Stimulated activated CD8-positive, alpha-beta memory T cell treated with anti-CD3 and anti-CD28 coated beads, Interleukin-12 subunit alpha, Interleukin-12 subunit beta, amount 100 ng/mL, for 1 hour (primary cell): ENCODE measurements around the gene GTF2F2.
A peak's percentile ranks its signal among the peaks of the same experiment; 100 is the strongest.
"Not testable (repeated sequence)": the region's sequence is repeated elsewhere in the genome, so short reads cannot be mapped to it uniquely, and the experiment has no call there.

Experiments used
- DNase-seq: peaks from one replicate; pipeline ENCODE4 v3.0.0-alpha.2; 2020; ENCODE audit warnings: low read depth

Gene GTF2F2

DNA sequence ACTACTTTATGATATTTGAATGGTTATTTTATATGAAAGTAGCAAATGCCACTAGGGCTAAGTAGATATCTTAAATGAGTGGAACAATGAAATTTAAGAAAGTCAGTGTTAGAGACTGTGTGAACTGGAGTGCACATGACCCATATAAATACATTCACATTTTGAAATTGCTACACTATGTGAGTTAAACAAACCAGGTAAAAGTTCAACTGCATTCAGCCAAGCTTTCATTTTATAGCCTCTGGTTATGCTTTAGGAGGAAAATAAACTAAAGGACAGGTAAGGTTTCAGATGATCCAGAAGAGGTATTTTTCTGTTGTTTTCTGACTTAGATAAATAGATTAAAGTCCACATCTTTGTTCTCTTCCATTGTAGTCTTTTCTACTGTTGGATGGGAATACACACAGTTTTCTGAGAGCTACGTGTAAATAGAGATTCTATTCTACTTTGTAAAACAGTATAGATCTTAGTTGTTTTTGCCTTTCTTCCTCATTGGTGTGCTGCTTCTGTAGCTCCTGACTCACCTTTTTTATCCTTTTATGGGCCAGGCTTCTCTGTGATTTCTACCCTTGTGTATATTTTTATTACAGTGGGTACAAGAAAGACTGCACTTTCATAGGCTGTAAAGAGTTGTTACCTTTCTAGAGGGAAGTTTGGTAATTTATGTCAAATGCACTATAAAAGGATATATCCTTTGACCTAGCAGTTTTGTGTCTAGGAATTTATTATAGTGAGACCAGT, 135.1 kb downstream of the GTF2F2 start:
- no peak for DNase-seq

DNA sequence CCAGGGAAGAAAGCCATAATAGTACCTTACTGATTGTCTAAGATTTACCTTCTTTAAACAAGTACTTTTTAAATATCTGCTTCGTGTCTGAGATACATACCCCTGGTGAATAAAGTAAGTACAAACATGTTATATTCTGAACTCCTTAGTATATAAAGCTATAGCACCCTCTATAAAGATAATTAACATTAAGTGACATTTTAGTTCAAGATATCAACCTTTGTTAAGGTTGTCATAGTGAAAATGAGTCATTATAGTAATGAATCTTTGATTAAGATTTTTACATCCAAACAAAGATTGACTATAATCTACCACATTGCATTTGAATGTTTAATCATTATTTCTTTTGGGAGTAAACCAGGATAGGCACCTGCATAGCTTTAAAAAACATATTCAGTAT, 135.9 kb downstream of the GTF2F2 start:
- no peak for DNase-seq

DNA sequence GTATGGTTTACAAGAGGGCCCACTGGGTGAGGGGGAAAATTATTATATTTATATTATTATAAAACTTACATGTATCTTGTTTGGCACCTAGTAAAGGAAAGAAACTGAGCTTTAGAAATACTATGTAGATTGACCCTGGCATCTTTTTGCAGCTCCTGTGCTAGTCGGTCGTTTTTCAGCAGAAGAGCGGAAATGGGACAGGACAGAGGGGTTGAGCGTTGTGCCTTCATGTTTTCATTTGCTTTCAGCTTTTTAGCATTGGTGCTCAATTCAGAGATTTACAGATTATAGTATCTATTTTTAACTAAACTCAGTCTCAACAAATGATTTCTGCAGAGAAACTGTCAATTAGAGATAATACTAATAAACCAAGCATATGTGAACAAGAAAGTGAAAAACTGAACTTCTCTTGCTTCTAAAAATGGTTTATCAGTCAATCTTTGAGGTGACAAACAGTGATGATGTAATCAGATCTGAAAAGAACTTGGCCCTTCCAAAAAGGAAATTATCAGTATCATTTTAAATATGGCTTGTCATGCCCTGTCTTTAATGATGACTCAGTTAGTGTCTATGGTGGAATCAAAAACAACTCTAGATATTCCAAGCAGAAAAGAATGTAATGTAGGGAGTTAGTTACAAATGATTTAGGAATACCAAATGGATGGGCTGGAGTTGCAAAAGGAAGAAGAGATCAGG, 137.5 kb downstream of the GTF2F2 start:
- no peak for DNase-seq

DNA sequence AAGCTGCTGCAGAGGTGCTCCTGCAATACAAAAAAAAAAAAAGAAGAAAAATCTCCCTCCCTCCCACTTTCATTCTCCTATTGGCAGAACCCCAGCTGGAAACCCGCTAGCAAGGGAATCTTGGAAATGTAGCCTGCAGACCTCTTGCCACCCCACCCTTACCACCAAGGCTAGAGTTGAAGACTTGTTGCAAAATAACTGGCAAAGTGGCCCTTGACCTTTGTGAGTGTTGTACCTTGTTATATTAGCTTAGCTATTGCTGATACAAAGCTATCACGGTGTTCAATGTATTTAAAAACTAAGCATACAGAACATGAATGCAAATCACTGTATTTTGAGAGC, 138.0 kb downstream of the GTF2F2 start:
- DNase-seq: no peak

DNA sequence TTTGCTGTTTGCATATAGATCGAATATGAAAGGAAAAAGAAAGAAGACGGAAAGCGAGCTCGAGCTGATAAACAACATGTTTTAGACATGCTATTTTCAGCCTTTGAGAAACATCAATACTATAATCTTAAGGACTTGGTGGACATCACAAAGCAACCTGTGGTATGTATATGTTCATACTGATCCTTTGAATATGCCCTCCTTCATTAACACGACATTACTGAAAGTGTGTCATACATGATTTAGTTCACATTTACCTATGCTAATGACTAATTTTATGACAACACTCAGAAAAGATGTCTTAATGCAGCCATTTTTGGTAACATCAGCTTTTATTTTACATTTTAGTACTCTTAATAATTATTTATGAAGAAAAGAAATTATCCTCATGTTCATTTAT, 146.9 kb downstream of the GTF2F2 start:
- no peak for DNase-seq

DNA sequence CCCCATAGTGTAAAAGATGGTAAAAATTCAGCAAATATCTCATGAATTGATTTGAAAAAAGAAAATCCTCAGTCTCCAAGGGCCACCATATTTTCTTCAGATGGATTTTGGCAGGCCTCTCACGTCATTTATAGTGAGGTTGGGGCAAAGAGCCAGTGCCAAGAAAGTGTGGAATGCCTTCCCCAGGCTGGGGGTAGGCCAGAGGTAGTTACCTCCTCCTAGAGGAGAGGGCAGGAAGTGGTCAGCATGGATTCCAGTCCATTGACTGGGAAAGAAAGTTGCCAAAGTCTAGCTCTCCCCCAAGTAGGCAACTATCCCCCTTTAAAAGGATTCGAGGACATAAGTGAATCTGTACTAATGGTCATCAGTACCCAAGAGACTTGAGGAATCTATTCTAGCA, 148.9 kb downstream of the GTF2F2 start:
- DNase-seq: no peak

DNA sequence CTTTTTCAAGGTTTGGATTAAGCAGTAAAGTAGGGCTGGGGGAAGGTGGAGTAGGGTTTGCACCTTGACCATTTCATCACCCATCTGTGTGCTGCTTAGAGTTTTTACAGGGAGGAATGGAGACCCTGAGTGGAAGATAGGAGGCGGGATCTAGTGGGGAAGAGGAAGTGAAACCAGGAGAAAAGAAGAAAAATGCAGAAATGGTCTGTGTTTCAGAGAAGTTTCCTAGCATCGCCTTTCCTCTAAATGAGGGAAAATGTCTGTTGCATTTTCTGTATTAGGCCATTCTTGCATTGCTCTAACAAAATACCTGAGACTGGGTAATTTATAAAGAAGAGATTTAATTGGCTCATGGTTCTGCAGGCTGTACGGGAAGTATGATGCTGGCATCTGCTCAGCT, 156.6 kb downstream of the GTF2F2 start:
- DNase-seq: no peak

DNA sequence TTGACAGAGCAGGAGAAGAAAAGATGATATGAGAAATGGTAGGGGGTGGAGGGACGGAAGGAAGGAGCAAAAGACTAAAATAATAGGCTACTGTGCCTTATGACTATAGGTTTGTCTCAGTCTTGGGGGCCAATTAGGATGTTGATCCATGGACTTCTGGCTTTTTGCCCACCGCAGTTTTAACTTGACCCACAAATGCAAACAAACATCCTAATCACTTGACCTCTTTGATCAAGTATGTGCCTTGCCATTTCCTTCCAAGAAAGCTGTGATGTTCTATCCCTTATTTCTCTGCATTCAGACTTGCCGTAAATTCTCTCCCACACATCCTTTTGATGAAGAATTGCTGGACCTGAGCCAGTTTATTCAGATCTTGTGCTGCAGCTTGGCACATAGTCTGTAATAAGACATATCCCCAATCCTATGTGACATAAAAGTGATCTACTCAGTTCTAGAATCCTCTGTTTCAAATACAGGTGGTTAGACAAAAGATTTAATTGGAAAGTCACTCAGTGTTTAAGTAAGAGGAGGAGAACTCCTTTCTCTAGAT, 157.9 kb downstream of the GTF2F2 start:
- no peak for DNase-seq

DNA sequence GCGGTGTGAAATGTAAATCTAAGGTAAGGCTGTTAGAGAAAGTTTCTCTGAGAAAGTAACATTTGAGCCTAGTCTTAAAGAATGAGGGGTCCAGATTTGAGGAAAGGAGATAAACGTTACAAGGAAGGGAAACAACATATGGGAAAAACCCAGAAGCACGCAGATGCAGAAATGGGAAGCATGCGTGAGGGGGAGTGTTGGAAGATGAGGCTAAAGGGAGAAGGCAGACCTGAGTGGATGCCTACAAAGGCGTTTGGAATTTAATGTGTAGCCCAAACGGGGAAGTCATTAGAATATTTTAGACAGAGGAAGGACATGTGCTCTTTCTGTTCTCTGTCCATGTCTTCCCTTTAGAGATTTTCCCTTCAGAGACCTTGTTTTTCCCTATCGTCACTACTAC, 159.7 kb downstream of the GTF2F2 start:
- no peak for DNase-seq

DNA sequence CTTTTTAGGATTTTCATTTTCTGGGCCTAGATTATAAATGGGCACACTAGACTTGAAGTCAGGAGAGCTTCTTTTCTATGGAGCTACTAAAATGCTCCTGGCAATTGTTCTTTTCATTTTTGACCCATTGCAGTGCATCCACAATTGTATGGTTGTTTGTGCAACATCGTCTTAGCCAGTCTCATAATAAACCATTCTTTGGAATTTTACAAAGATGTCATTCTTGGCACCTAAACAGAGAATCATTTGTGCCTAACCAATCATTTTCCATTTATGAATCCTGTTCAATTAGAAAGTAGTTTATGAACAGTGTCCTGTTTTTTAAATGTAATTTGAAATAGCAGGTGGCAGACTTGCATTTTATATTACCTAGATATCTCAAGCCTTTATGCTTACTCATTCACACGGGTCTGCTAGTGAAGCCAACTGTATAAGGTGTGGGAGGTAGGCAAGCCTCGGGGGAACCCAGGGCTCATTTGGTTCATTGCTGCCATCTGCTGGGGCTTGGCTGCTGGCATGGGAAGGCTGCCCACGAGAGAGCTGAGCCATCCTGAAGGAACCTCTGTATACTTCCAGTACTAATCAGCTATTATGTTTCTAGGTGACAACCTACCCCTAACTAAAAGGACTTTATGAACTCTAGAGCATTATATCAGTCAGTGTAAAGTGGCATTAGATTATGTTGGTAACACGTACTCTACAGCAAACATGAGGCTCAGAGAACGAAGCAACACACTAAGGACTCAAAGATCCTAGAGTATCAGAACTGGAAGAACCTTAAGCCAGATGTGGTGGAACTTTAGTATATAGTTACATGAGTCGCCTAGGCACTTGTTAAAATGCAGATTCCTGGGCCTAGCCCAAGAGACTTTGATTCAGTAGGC, 160.7 kb downstream of the GTF2F2 start:
- DNase-seq: peak; percentile 4

DNA sequence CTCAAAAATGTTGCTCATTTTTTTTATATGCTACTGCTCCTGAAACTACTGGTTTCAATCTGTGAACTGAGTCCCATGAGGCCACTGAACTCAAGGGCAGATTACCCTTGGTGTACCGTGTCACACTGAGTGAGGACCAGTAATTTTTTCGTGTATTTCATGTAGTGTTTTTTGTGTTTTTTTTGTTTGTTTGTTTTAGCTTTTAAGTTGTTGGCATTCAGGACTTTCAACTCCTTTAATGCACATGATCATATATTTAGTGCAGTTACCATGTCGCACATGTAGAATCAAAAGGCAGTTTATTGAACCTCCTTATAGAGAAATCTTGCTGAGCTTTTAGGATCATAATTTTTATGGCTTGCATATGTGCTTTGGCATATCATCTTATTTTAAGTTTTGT, 162.7 kb downstream of the GTF2F2 start:
- DNase-seq: no peak

DNA sequence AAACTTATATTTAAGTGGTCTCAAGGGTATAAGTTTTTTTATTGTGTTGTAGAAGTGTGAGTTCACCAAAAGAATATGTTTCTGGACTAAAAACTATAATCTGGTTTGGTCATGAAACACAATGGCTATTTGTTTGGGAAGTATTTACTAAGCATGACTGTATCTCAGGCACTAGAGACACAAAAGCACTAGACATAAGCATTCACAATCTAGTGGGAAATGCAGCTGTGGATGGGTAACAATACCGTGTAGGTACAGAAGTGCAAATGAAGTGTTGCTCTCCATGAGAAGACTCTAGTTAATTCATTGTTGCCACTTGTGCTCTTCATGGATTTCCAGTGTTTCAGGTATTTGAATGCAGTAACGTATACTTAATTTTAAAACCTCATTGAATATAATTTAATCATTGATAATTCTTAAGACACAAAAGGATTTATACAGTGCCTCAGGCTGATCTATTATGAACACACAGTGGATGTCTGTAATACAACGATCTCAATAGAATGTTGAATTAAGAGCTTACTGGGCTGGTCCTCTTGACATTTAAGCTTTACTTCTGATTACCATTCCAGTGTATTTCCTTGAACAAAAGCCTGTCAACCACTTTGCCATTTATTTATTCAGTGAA, 169.7 kb downstream of the GTF2F2 start:
- no peak for DNase-seq

DNA sequence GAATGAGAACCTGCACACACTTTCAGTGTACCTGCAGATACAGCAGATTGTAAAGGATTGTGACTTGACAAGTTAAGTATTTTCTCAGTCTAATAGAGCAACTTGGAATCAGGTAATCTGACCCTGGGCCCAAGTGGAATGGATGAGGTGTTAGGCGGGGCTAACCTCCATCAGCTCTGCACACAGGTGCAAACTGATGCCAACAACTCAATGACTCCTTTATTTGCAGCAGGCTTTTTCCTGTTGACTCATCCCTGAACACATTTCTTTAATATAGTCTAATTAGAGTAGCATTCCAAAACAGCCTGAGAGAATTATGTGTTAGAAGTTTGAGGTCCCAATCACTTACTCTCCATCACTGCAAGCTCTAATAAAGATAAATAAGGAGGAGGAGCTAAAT, 171.9 kb downstream of the GTF2F2 start:
- DNase-seq: no peak

DNA sequence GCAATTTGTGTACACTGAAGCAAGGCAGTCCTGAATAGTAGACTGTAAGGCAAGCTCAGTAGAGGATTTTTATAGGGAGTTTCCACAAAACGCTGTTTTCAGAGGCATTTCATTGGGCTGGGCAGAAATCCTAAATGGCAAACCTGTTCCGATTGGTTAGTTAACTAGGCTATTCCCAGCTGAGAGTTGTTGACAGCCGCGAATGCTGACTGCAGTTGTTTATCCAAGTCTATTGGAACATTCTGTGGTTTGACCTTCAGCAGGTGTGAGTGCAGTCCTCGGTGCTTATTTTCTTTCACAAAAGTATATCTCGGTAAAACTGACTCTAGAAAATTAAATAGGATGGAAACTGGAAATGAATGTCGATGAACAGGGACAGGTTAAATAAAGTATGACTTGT, 175.2 kb downstream of the GTF2F2 start:
- no peak for DNase-seq

DNA sequence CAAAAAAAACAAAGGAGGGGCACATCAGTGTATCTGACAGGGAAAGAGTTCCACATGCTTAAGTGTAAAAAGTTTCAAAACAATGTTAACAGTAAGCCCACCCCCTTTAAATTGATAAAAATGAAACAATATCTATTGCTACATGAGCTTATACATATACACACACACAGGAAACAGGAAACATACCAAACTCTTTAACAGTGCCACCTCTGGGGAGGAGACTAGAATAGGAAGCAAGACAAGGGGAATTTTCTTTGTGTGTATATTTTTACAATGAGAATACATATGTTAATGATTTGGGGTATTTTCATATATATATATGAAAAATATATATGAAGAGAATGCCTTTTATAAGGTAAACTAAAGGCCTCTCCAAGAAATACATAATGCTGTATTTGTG, 175.9 kb downstream of the GTF2F2 start:
- DNase-seq: no peak

DNA sequence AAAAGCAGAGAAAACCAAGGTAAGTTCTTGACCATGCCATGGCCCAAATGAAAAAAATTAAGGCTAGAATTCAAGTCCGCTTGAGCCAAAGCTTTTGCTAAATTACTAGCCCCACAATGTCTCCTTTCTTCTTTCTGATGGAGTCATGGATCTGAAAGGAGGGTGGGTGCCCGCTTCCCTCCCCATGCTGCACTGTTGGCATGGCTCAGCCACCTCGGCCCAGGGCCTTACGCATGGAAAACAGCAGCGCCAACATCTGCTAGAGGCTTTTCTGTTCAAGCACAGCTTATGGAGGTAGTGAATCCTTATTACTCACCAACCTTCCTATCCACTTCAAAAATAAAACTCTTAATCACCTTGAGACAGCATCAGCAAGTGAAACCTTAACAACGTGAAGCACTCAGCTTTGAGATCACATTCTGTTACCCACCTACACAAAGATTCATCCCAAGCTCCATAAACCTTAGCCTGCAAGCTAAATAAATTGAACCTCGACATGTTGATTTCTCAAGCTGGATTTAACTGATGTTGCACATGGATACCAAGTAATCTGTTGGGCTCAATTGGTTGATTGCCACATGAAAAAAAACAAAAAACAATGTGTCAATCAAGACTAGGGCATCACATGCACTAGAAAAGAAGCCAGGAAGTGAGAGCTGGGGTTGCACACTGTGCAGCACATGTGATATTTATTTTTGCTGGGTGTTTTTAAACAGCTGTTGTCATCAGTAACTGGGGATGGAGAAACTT, 177.3 kb downstream of the GTF2F2 start:
- DNase-seq: no peak

DNA sequence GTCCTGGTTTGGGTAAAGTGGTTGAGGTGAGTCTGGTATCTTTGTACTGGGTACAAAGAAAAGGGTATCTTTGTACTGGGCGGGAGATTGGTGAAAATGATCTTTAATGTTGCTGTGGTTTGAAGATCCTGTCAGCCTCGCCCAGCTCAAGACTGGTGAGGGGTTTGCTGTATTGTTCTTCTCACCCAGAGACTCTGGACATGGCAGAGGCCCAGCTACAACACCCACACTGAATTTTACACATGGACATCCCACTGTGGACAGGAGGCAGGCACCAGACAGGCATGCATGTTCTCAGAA, 177.8 kb downstream of the GTF2F2 start:
- DNase-seq: no peak

DNA sequence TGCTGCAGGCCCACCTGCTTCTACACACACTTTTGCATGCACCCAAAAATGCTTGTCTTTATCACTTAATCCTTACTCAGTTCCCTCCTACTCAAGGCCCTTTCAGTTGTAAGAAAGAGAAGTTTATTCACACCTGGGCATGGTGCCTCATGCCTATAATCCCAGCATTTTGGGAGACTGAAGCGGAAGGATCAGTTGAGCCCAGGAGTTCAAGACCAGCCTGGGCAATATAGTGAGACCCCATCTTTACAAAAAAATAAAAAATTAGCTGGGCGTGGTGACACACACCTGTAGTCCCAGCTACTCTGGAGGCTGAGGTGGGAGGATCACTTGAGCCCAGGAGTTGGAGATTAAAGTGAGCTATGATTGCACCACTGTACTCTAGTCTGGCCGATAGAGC, 178.2 kb downstream of the GTF2F2 start:
- not testable (repeated sequence) for DNase-seq

DNA sequence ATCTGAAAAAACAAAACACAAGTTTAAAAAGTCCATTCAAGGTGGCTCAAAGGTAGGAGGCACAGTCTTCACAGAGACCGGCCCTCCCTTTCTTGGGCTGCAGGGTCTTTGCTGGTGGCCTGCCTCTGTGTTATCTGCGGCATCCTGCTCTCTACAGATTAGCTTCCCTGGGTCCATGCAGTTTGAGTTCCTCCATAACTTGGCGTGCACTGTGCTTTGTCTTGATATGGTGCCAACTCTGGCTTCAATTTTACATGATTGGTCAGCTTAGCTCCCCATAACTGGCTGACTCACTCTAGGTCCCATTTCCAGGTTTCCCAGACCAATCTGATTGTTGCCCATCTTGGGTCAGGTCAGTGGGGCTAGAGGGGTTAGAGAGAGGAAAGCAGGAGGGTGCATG, 178.9 kb downstream of the GTF2F2 start:
- DNase-seq: no peak

DNA sequence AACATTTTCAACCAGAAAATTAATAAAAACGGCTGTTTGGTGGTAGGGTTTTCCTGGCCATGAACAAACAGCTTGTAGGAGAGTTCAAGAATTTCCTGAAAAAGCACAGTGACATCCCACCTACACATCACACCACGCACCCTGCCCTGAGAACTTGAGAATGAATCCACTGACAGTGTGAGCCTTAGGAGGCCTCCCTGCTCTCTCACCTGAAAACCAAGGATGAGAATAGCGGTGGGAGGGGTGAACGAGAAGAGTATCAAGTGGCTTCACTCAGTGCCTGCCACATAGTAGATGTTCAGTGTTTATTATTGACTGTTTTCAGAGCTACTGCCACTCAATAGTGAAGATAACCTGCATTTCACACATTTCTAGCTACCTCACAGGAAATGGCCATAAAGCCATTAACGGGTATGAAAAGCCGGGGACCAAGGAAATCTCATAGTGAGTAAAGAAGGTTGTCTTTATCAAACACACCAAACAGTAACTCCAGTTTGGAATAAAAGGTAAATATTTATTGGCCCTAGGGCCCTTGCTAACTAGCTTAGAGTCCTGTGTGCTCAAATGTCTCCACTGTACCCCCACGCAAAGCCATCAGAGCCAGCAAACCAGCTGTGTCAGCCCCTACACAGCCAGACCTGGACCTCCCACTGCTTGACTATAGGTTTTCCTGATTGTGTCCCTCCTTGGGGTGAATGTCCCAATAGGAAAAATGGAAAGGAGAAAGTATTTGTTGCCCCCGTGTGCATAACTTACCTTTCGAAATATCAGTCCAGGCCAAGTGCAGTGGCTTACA, 180.1 kb downstream of the GTF2F2 start:
- DNase-seq: no peak

DNA sequence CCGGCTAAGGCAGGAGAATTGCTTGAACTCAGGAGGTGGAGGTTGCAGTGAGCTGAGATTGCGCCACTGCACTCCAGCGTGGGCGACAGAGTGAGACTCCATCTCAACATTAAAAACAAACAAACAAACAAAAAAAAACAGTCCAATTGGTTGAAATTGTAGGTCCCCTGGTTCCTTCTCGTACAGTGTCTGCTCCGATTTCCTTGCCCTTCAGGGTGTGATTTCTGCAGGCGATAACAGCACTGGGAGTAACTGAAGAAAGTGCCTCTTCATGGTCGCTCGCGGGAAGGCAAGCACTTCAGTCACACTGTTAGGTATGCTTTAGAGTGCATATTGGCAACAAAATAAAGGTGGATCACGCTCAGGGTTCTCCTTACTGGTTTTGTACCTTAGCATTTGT, 181.0 kb downstream of the GTF2F2 start:
- no peak for DNase-seq
